Liver (tissue), 9 donors: Measurements from ENCODE around the gene ATXN10. TPM values are rescaled to one million over a fixed set of nuclear protein-coding genes. Genes with fewer than 3 reads are reported as not detected.

Source experiments
- DNase-seq: peaks from one replicate; pipeline ENCODE4 v3.0.0-alpha.2; 2017; ENCODE audit warnings: low spot score
- H3K27ac ChIP-seq, 2 donors: one replicate each; pipeline ENCODE4 v1.7.0; 2013; ENCODE audit warnings: inconsistent platforms in 2 of 2, low read length in 2 of 2, control low read depth in 1 of 2, low read depth in 1 of 2, mild to moderate bottlenecking in 1 of 2
- H3K27me3 ChIP-seq, 4 donors: one replicate each; pipeline versions ENCODE4 v1.6.1 to v1.7.0; 2013; ENCODE audit warnings: low read length in 3 of 4, inconsistent platforms in 1 of 4, mild to moderate bottlenecking in 1 of 4, moderate library complexity in 1 of 4; ENCODE audit not compliant: control insufficient read depth in 4 of 4, insufficient read depth in 4 of 4
- H3K36me3 ChIP-seq, 4 donors: one replicate each; pipeline versions ENCODE4 v1.6.1 to v1.7.0; 2013; ENCODE audit warnings: low read length in 3 of 4, mild to moderate bottlenecking in 3 of 4, low read depth in 1 of 4, moderate library complexity in 1 of 4; ENCODE audit not compliant: control insufficient read depth in 4 of 4, insufficient read depth in 3 of 4
- H3K4me1 ChIP-seq, 4 donors: one replicate each; pipeline versions ENCODE4 v1.6.1 to v1.7.0; 2013; ENCODE audit warnings: low read length in 3 of 4, mild to moderate bottlenecking in 3 of 4, moderate library complexity in 1 of 4; ENCODE audit not compliant: control insufficient read depth in 4 of 4, insufficient read depth in 4 of 4
- H3K4me3 ChIP-seq, 3 donors: one replicate each; pipeline versions ENCODE4 v1.6.1 to v1.7.0; 2013; ENCODE audit warnings: low read length in 3 of 3, control low read depth in 1 of 3, low read depth in 1 of 3, mild to moderate bottlenecking in 1 of 3
- H3K9ac ChIP-seq, 2 donors: one replicate each; pipeline ENCODE4 v1.7.0; 2013; ENCODE audit warnings: low read length in 2 of 2, mild to moderate bottlenecking in 2 of 2, moderate library complexity in 2 of 2, control low read depth in 1 of 2, low read depth in 1 of 2
- H3K9me3 ChIP-seq, 4 donors: one replicate each; pipeline versions ENCODE4 v1.6.1 to v1.7.0; 2013; ENCODE audit warnings: low read length in 3 of 4; ENCODE audit not compliant: control insufficient read depth in 4 of 4
- ATF3 ChIP-seq: IDR thresholded peaks from 2 replicates; pipeline ENCODE4 v1.6.1; 2016; ENCODE audit warnings: antibody characterized with exemption
- CTCF ChIP-seq: fragments of 150-350 bp; IDR thresholded peaks from 2 replicates; pipeline ENCODE4 v1.5.1; 2017; ENCODE audit warnings: improper control_type of control experiment, low read depth, low read length; ENCODE audit not compliant: missing input control
- EGR1 ChIP-seq, 2 donors: IDR thresholded peaks; 2 replicates each; pipeline ENCODE4 v1.6.1; 2016 to 2018; ENCODE audit warnings: antibody characterized with exemption in 2 of 2, low read depth in 2 of 2
- FOXA1 ChIP-seq: IDR thresholded peaks from 2 replicates; pipeline ENCODE4 v1.6.1; 2016; ENCODE audit warnings: antibody characterized with exemption
- FOXA2 ChIP-seq: IDR thresholded peaks from 2 replicates; pipeline ENCODE4 v1.6.1; 2016; ENCODE audit warnings: antibody characterized with exemption
- GABPA ChIP-seq, 2 donors: IDR thresholded peaks in 1 of 2; conservative IDR thresholded peaks in 1 of 2; 2 replicates each; pipeline ENCODE4 v1.6.1; 2016; ENCODE audit warnings: antibody characterized with exemption in 2 of 2, mild to moderate bottlenecking in 1 of 2, moderate library complexity in 1 of 2
- HNF4A ChIP-seq, 2 donors: conservative IDR thresholded peaks; 2 replicates each; pipeline ENCODE4 v1.6.1; 2016; ENCODE audit warnings: antibody characterized with exemption in 2 of 2, mild to moderate bottlenecking in 2 of 2
- HNF4G ChIP-seq: IDR thresholded peaks from 2 replicates; pipeline ENCODE4 v1.6.1; 2016; ENCODE audit warnings: antibody characterized with exemption
- JUND ChIP-seq, 2 donors: IDR thresholded peaks; 2 replicates each; pipeline ENCODE4 v1.6.1; 2016; ENCODE audit warnings: antibody characterized with exemption in 2 of 2
- MAX ChIP-seq: IDR thresholded peaks from 2 replicates; pipeline ENCODE4 v1.6.1; 2016; ENCODE audit warnings: antibody characterized with exemption
- NR2F2 ChIP-seq: IDR thresholded peaks from 2 replicates; pipeline ENCODE4 v1.6.1; 2016; ENCODE audit warnings: antibody characterized with exemption
- RAD21 ChIP-seq, 2 donors: IDR thresholded peaks; 2 replicates each; pipeline ENCODE4 v1.6.1; 2016; ENCODE audit warnings: antibody characterized with exemption in 2 of 2, mild to moderate bottlenecking in 2 of 2
- REST ChIP-seq: IDR thresholded peaks from 2 replicates; pipeline ENCODE4 v1.6.1; 2016; ENCODE audit warnings: antibody characterized with exemption, mild to moderate bottlenecking
- RXRA ChIP-seq, 2 donors: IDR thresholded peaks; 2 replicates each; pipeline ENCODE4 v1.6.1; 2017 to 2018; ENCODE audit warnings: antibody characterized with exemption in 2 of 2, mild to moderate bottlenecking in 1 of 2
- SP1 ChIP-seq: IDR thresholded peaks from 2 replicates; pipeline ENCODE4 v1.6.1; 2018; ENCODE audit warnings: antibody characterized with exemption, mild to moderate bottlenecking
- TAF1 ChIP-seq: conservative IDR thresholded peaks from 2 replicates; pipeline ENCODE4 v1.6.1; 2016; ENCODE audit warnings: antibody characterized with exemption, mild to moderate bottlenecking
- YY1 ChIP-seq: IDR thresholded peaks from 2 replicates; pipeline ENCODE4 v1.6.1; 2016; ENCODE audit warnings: antibody characterized with exemption, mild to moderate bottlenecking
- ZBTB33 ChIP-seq: IDR thresholded peaks from 2 replicates; pipeline ENCODE4 v1.6.1; 2016; ENCODE audit warnings: antibody characterized with exemption
- WGBS: extraction: QIAGEN DNeasy Blood & Tissue Kit; methylation state at CpG from one replicate; pipeline ENCODE4 v1.1.7; 2013; 5-methylcytosine and 5-hydroxymethylcytosine counted together
- polyA plus RNA-seq, 2 donors: library from polyadenylated mRNA; stranded (reverse) in 1 of 2; unstranded in 1 of 2; fragments of 200-250 nt in 1 of 2; fragments of >200 nt in 1 of 2; fragmentation: Nextera tagmentation in 1 of 2; extraction: Ambion mirVana in 1 of 2; gene quantifications; one replicate each; pipeline versions ENCODE4 v1.2.1 to v1.2.3, GENCODE V29; 2013 to 2015
- total RNA-seq, 2 donors: library from RNA; depleted of rRNA; stranded (reverse); fragments of >200 nt; gene quantifications; one replicate each; pipeline ENCODE4 v1.2.3, GENCODE V29; 2014
- donor health status: healthy.
- donor health status: healthy.
- donor health status: healthy.
- donor health status: healthy.
- donor health status: healthy.

ATXN10 gene
- total and polyA plus RNA-seq, 4 donors: 34.9 to 100 (median 69.7) TPM

GRCh38 chr22:45686004-45686403 lies 14.4 kb downstream of the ATXN10 start:
- H3K9ac ChIP-seq: no peak overlapping the region
- peaks cover 2 to 20% (median 12%) of the 10 kb centered on the region in 4 donors for H3K4me1 ChIP-seq
- no peaks in the 10 kb centered on the region for H3K9me3 ChIP-seq
- H3K27me3 ChIP-seq: no peaks in the 10 kb centered on the region
- no peak overlapping the region for H3K4me3 ChIP-seq
- 89% methylated on average over 2 of the region's 2 CpGs for WGBS
- no peak overlapping the region for H3K27ac ChIP-seq
- peaks cover 0 to 6% (median 0%) of the 10 kb centered on the region in 4 donors for H3K36me3 ChIP-seq
- no peak for DNase-seq
- TF ChIP-seq REST (no peak), NR2F2 (no peak), SP1 (no peak), EGR1 (IDR thresholded peaks at IDR 0.05; ENCODE audit: low read depth in 2 of 2) (no peak), RXRA (IDR thresholded peaks at IDR 0.05) (no peak), YY1 (no peak), GABPA (IDR thresholded peaks at IDR 0.05 in 1 of 2, conservative IDR thresholded peaks at IDR 0.05 in 1 of 2) (no peak), TAF1 (no peak), ATF3 (no peak), ZBTB33 (no peak)

- Histone ChIP-seq H3K4me3 (no peak overlapping the region), H3K36me3 (peaks cover 0 to 6% (median under 1%) of the 10 kb centered on the region in 4 donors), H3K9ac (no peak overlapping the region), H3K27me3 (no peaks in the 10 kb centered on the region), H3K4me1 (peaks cover 2 to 20% (median 12%) of the 10 kb centered on the region in 4 donors), H3K9me3 (no peaks in the 10 kb centered on the region), H3K27ac (no peak overlapping the region)
- no peak for DNase-seq
- 87% methylated on average over 5 of the region's 5 CpGs for WGBS
- no peak for TF ChIP-seq NR2F2
- no peak for TF ChIP-seq CTCF
- TF ChIP-seq ZBTB33: no peak
- TF ChIP-seq FOXA1: no peak
- no peak for TF ChIP-seq FOXA2
- no peak for TF ChIP-seq ATF3
- no peak for TF ChIP-seq HNF4A (conservative IDR thresholded peaks at IDR 0.05)
- TF ChIP-seq JUND (IDR thresholded peaks at IDR 0.05): no peak
- TF ChIP-seq RAD21 (IDR thresholded peaks at IDR 0.05): no peak
- no peak for TF ChIP-seq EGR1 (IDR thresholded peaks at IDR 0.05; ENCODE audit: low read depth in 2 of 2)
- no peak for TF ChIP-seq SP1
- TF ChIP-seq TAF1: no peak
- TF ChIP-seq HNF4G: no peak
- TF ChIP-seq GABPA (IDR thresholded peaks at IDR 0.05 in 1 of 2, conservative IDR thresholded peaks at IDR 0.05 in 1 of 2): no peak
- TF ChIP-seq YY1: no peak
- TF ChIP-seq REST: no peak
- TF ChIP-seq MAX: no peak
Observed at GRCh38 chr22:45686836-45687235, 15.2 kb downstream of the ATXN10 start.
